Measurements from ENCODE around the gene GRAMD2B. TPM values are rescaled to one million over a fixed set of nuclear protein-coding genes. Genes with fewer than 3 reads are reported as not detected.
"Not testable (repeated sequence)": the region's sequence is repeated elsewhere in the genome, so short reads cannot be mapped to it uniquely, and the experiment has no call there.

Gene GRAMD2B
- total RNA-seq, 1 experiment from 2014 or later = 33.6 TPM

DNA sequence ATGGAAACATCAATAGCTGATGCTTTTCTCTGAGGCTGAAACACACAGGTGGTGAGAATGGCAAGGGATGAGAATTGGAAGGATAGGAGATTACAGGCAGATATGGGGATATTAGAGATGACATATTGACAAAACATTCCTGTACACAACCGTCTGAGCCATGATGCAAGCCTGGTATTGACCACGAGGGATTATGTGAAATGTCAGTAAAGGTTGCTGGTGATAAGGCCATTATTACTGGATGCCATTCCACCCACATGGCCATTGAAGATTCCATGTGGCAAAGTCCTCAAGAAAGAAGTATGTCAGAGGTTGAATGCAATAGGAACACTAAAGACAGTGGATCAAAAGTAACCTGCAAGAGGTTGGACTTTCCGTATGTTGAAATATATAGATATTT is 15.7 kb downstream of the GRAMD2B start:
- ChIA-PET POLR2A (ENCODE audit: unreplicated experiment) (interaction anchor here (0.6 kb wide), 1 partner anchor 1057 kb away, joined by 3 read pairs; no protein-coding TSS in a partner anchor), CTCF (no interaction called here)
- Histone ChIP-seq H2AFZ (ENCODE audit: low read length) (no peak overlapping the region), H3K36me3 (ENCODE audit: low read depth, low read length) (peaks cover 8% of the 10 kb centered on the region; the same call in 1 of the 2 replicates), H3K4me1 (ENCODE audit: insufficient read depth, low read length) (no peaks in the 10 kb centered on the region), H3K79me2 (ENCODE audit: low read length) (peaks cover 73% of the 10 kb centered on the region), H3K27ac (ENCODE audit: low read length) (no peak overlapping the region), H3K9me2 (replicated peaks; ENCODE audit: low read length) (no peaks in the 10 kb centered on the region), H3F3A (ENCODE audit: low read length, unreplicated experiment) (no peaks in the 10 kb centered on the region), H4K20me1 (ENCODE audit: low read length) (no peaks in the 10 kb centered on the region), H3K9ac (ENCODE audit: low read length) (no peak overlapping the region), H3K9me3 (ENCODE audit: low read length) (no peaks in the 10 kb centered on the region), H3K4me2 (ENCODE audit: low read length) (no peak overlapping the region), H3K27me3 (ENCODE audit: low read length) (no peaks in the 10 kb centered on the region), H3K4me3 (ENCODE audit: low read length) (no peak overlapping the region)
- no peak for DNase-seq
- intact Hi-C loops (cut with micrococcal nuclease) = no loop called here
- no peak for ATAC-seq
- BruUV-seq (replicated peaks) = no TSS peak
- TF ChIP-seq, protein P1, sequence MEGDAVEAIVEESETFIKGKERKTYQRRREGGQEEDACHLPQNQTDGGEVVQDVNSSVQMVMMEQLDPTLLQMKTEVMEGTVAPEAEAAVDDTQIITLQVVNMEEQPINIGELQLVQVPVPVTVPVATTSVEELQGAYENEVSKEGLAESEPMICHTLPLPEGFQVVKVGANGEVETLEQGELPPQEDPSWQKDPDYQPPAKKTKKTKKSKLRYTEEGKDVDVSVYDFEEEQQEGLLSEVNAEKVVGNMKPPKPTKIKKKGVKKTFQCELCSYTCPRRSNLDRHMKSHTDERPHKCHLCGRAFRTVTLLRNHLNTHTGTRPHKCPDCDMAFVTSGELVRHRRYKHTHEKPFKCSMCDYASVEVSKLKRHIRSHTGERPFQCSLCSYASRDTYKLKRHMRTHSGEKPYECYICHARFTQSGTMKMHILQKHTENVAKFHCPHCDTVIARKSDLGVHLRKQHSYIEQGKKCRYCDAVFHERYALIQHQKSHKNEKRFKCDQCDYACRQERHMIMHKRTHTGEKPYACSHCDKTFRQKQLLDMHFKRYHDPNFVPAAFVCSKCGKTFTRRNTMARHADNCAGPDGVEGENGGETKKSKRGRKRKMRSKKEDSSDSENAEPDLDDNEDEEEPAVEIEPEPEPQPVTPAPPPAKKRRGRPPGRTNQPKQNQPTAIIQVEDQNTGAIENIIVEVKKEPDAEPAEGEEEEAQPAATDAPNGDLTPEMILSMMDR (conservative IDR thresholded peaks at IDR 0.05; ENCODE audit: low read depth, low read length) = no peak
- TF ChIP-seq EZH2phosphoT487 (IDR thresholded peaks at IDR 0.05; ENCODE audit: borderline replicate concordance, low read length) = no peak
- no peak for TF ChIP-seq EZH2 (IDR thresholded peaks at IDR 0.05; ENCODE audit: low read length, unreplicated experiment)

DNA sequence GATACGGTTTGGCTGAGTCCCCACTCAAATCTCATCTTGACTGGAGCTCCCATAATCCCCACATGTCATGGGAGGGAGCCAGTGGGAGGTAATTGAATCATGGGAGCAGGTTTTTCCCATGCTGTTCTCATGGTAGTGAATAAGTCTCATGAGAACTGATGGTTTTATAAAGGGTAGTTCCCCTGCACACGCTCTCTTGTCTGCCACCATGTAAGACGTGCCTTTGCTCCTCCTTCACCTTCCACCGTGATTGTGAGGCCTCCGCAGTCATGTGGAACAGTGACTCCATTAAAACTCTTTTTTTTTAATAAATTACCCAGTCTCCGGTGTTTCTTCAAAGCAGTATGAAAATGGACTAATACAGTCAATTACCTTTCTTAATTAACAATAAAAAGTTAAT is 16.5 kb downstream of the GRAMD2B start:
- H3K27me3 ChIP-seq (ENCODE audit: low read length); H3K27ac ChIP-seq (ENCODE audit: low read length); H3K4me3 ChIP-seq (ENCODE audit: low read length); H3K9me2 ChIP-seq (replicated peaks; ENCODE audit: low read length); H4K20me1 ChIP-seq (ENCODE audit: low read length); H3K36me3 ChIP-seq (ENCODE audit: low read depth, low read length); ATAC-seq; CTCF ChIA-PET; H3K4me2 ChIP-seq (ENCODE audit: low read length); POLR2A ChIA-PET (ENCODE audit: unreplicated experiment); H3K4me1 ChIP-seq (ENCODE audit: insufficient read depth, low read length); intact Hi-C loops (cut with micrococcal nuclease); DNase-seq; H3K9me3 ChIP-seq (ENCODE audit: low read length); H3K9ac ChIP-seq (ENCODE audit: low read length); H3F3A ChIP-seq (ENCODE audit: low read length, unreplicated experiment); BruUV-seq (replicated peaks); H2AFZ ChIP-seq (ENCODE audit: low read length): not testable (repeated sequence)
- H3K79me2 ChIP-seq (ENCODE audit: low read length) = peaks cover 78% of the 10 kb centered on the region

DNA sequence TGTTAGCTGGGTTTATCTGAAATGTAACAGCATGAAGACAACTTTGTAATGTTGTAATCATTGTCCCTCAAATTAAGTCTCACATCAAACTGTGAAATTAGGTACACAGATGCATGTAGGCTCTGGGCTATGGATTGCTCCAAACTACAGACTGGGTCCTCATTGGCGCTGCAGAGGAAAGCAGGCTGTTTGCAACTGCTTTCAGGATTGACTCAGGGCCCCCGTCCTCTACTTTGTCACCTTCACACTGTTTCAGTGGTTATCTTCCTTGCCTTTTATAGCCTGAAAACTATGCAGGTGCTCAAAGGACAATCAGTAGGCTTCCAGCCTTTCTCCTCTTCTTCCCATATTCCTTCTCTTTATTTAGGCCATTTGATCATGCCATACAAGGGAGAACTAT is 18.0 kb downstream of the GRAMD2B start:
- POLR2A ChIA-PET (ENCODE audit: unreplicated experiment) = no interaction called here
- no peak overlapping the region for H3K27ac ChIP-seq (ENCODE audit: low read length)
- H4K20me1 ChIP-seq (ENCODE audit: low read length) = no peaks in the 10 kb centered on the region
- H3K9ac ChIP-seq (ENCODE audit: low read length) = no peak overlapping the region
- H3K79me2 ChIP-seq (ENCODE audit: low read length) = peaks cover 71% of the 10 kb centered on the region
- TF ChIP-seq EZH2 (IDR thresholded peaks at IDR 0.05; ENCODE audit: low read length, unreplicated experiment) = no peak
- TF ChIP-seq EZH2phosphoT487 (IDR thresholded peaks at IDR 0.05; ENCODE audit: borderline replicate concordance, low read length) = no peak
- TF ChIP-seq, protein P1 (conservative IDR thresholded peaks at IDR 0.05; ENCODE audit: low read depth, low read length) = no peak
- intact Hi-C loops (cut with micrococcal nuclease) = no loop called here
- ATAC-seq (no peak), DNase-seq (no peak)
- CTCF ChIA-PET = no interaction called here
- peaks cover 8% of the 10 kb centered on the region; the same call in 1 of the 2 replicates for H3K36me3 ChIP-seq (ENCODE audit: low read depth, low read length)
- no peak overlapping the region for H3K4me3 ChIP-seq (ENCODE audit: low read length)
- H3K4me1 ChIP-seq (ENCODE audit: insufficient read depth, low read length) = peaks cover 14% of the 10 kb centered on the region
- no peak overlapping the region for H2AFZ ChIP-seq (ENCODE audit: low read length)
- no peaks in the 10 kb centered on the region for H3K9me3 ChIP-seq (ENCODE audit: low read length)
- no peak overlapping the region for H3K4me2 ChIP-seq (ENCODE audit: low read length)
- no peaks in the 10 kb centered on the region for H3F3A ChIP-seq (ENCODE audit: low read length, unreplicated experiment)
- H3K9me2 ChIP-seq (replicated peaks; ENCODE audit: low read length) = no peaks in the 10 kb centered on the region
- H3K27me3 ChIP-seq (ENCODE audit: low read length) = no peaks in the 10 kb centered on the region
- no TSS peak for BruUV-seq (replicated peaks)
